Thoracic aorta (tissue), 2 donors: ENCODE results near the gene BEST1. TPM values are rescaled to one million over a fixed set of nuclear protein-coding genes. Genes with fewer than 3 reads are reported as not detected.

ENCODE experiments used
- ATAC-seq: fragments of 150-250 bp; one replicate; pipeline ENCODE4 v1.8.0; 2017; ENCODE audit warnings: low read depth; ENCODE audit not compliant: insufficient number of reproducible peaks, low FRiP score
- DNase-seq: peaks from one replicate; pipeline ENCODE4 v3.0.0-alpha.2; 2020; ENCODE audit warnings: low spot score
- H3K27ac ChIP-seq, 2 donors: fragments of 200-600 bp; sonication (generic); 1 replicate in 1 of 2; 2 replicates in 1 of 2; pipeline ENCODE4 v1.5.1; 2016; ENCODE audit warnings: mild to moderate bottlenecking in 2 of 2, moderate library complexity in 2 of 2
- H3K27me3 ChIP-seq: fragments of 200-600 bp; sonication (generic); replicated peaks from 2 replicates; pipeline ENCODE4 v1.6.0; 2016; ENCODE audit warnings: mild to moderate bottlenecking; ENCODE audit not compliant: insufficient read depth
- H3K36me3 ChIP-seq: fragments of 200-600 bp; sonication (generic); one replicate; pipeline ENCODE4 v1.5.1; 2016
- H3K4me1 ChIP-seq, 2 donors: fragments of 200-600 bp; sonication (generic); 1 replicate in 1 of 2; 2 replicates in 1 of 2; pipeline versions ENCODE4 v1.5.1 to v1.6.0; 2016; ENCODE audit warnings: low read depth in 2 of 2, mild to moderate bottlenecking in 1 of 2; ENCODE audit not compliant: control insufficient read depth in 1 of 2
- H3K4me3 ChIP-seq: fragments of 200-600 bp; sonication (generic); 2 replicates; pipeline ENCODE4 v1.5.1; 2016; ENCODE audit warnings: mild to moderate bottlenecking
- H3K9me3 ChIP-seq: fragments of 200-600 bp; sonication (generic); 2 replicates; pipeline ENCODE4 v1.5.1; 2016
- CTCF ChIP-seq: fragments of 200-600 bp; sonication (generic); IDR thresholded peaks from one replicate; pipeline ENCODE4 v1.5.1; 2019; ENCODE audit warnings: antibody characterized with exemption
- total RNA-seq, 2 donors: library from RNA; depleted of rRNA; stranded (reverse); fragments of >200 nt; gene quantifications; one replicate each; pipeline versions ENCODE4 v1.1.0 to v1.2.3, GENCODE V29; 2016

Gene BEST1
- total RNA-seq, 2 donors from 2014 or later, result 4.7 to 8.0 TPM

- Histone ChIP-seq H3K36me3 (peaks cover 23% of the 10 kb centered on the region), H3K27ac (peak overlapping the region; percentile 98 to 99), H3K9me3 (no peaks in the 10 kb centered on the region), H3K4me1 (peaks cover 45 to 73% of the 10 kb centered on the region in 2 donors), H3K4me3 (peak overlapping the region; percentile 96), H3K27me3 (no peaks in the 10 kb centered on the region)
- no peak for ATAC-seq
- TF ChIP-seq CTCF, result no peak
- no peak for DNase-seq
Observed at GRCh38 chr11:61966734-61967115, 16.6 kb downstream of the BEST1 start.

- peak within 1 kb of the TSS; percentile 98 to 99 for H3K27ac ChIP-seq
- ATAC-seq, result peak; percentile 43
Observed at GRCh38 chr11:61967116-61967923, 17.2 kb downstream of the BEST1 start, which contains the start of gene FTH1. TSS of gene FTH1 (minus strand) at chr11:61967634. CDS start at chr11:61967425, 209 bp downstream.

GRCh38 chr11:61967924-61968757 is 18.0 kb downstream of the BEST1 start:
- no peaks in the 10 kb centered on the region for H3K27me3 ChIP-seq
- ATAC-seq (no peak), DNase-seq (no peak)
- no peak for TF ChIP-seq CTCF
- peaks cover 19% of the 10 kb centered on the region for H3K36me3 ChIP-seq
- peaks cover 49 to 72% of the 10 kb centered on the region in 2 donors for H3K4me1 ChIP-seq
- peak overlapping the region; percentile 96 for H3K4me3 ChIP-seq
- H3K27ac ChIP-seq, result peak overlapping the region; percentile 98 to 99
- H3K9me3 ChIP-seq, result no peaks in the 10 kb centered on the region

More at GRCh38 chr11:61967116-61967923, 17.2 kb downstream of the BEST1 start, which contains the start of gene FTH1:
- Histone ChIP-seq H3K4me1 (peaks cover 48 to 72% of the 10 kb centered on the region in 2 donors), H3K36me3 (peaks cover 23% of the 10 kb centered on the region), H3K9me3 (no peaks in the 10 kb centered on the region), H3K27me3 (no peaks in the 10 kb centered on the region), H3K4me3 (peak within 1 kb of the TSS; percentile 96)
- peak; percentile 57 for DNase-seq
- TF ChIP-seq CTCF, result no peak

GRCh38 chr11:61968758-61969390 is 18.7 kb downstream of the BEST1 start:
- H3K4me1 ChIP-seq, result peaks cover 55 to 72% of the 10 kb centered on the region in 2 donors
- ATAC-seq, result no peak

More at GRCh38 chr11:61968758-61969390, 18.7 kb downstream of the BEST1 start:
- Histone ChIP-seq H3K36me3 (peaks cover 13% of the 10 kb centered on the region), H3K27ac (peak overlapping the region; percentile 98 to 99), H3K9me3 (no peaks in the 10 kb centered on the region), H3K27me3 (no peaks in the 10 kb centered on the region), H3K4me3 (peak overlapping the region; percentile 96)
- no peak for DNase-seq
- TF ChIP-seq CTCF, result no peak
